ENCODE results near the gene MPZL2. TPM values are rescaled to one million over a fixed set of nuclear protein-coding genes. Genes with fewer than 3 reads are reported as not detected.

MPZL2 gene
- total RNA-seq, 1 experiment from 2014 or later, result 1.2 TPM

GRCh38 chr11:118312328-118312727 is 48.2 kb upstream of the MPZL2 start:
- Mint-ChIP-seq H3K9me3 (peaks cover 7% of the 10 kb centered on the region), H3K27me3 (ENCODE audit: low read depth) (peaks cover 21% of the 10 kb centered on the region), H3K4me1 (peaks cover 29% of the 10 kb centered on the region), H3K4me3 (no peak overlapping the region), H3K36me3 (0 out of 2 replicates have a peak, but pooled peaks cover 3% of the 10 kb centered on the region), H3K27ac (no peak overlapping the region)
- TF ChIP-seq, protein P1, sequence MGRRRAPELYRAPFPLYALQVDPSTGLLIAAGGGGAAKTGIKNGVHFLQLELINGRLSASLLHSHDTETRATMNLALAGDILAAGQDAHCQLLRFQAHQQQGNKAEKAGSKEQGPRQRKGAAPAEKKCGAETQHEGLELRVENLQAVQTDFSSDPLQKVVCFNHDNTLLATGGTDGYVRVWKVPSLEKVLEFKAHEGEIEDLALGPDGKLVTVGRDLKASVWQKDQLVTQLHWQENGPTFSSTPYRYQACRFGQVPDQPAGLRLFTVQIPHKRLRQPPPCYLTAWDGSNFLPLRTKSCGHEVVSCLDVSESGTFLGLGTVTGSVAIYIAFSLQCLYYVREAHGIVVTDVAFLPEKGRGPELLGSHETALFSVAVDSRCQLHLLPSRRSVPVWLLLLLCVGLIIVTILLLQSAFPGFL (CRISPR knock-in tag; IDR thresholded peaks at IDR 0.05; ENCODE audit: borderline replicate concordance), result no peak
- TF ChIP-seq ZNF396 (CRISPR knock-in tag; IDR thresholded peaks at IDR 0.05; ENCODE audit: borderline replicate concordance) (no peak), ATF2 (CRISPR knock-in tag; IDR thresholded peaks at IDR 0.05; ENCODE audit: borderline replicate concordance, low read depth) (no peak), GABPB1 (CRISPR knock-in tag; IDR thresholded peaks at IDR 0.05) (no peak), HMGA2 (CRISPR knock-in tag; IDR thresholded peaks at IDR 0.05) (no peak), ZNF232 (CRISPR knock-in tag; IDR thresholded peaks at IDR 0.05) (no peak), CREM (CRISPR knock-in tag; IDR thresholded peaks at IDR 0.05) (no peak), TEAD4 (CRISPR knock-in tag; IDR thresholded peaks at IDR 0.05) (no peak), TCF7 (CRISPR knock-in tag; IDR thresholded peaks at IDR 0.05; ENCODE audit: low read depth) (no peak), OVOL2 (CRISPR knock-in tag; IDR thresholded peaks at IDR 0.05; ENCODE audit: borderline replicate concordance) (no peak), E2F1 (CRISPR knock-in tag; IDR thresholded peaks at IDR 0.05) (no peak), ZNF532 (CRISPR knock-in tag; IDR thresholded peaks at IDR 0.05; ENCODE audit: borderline replicate concordance) (no peak), ZBTB21 (CRISPR knock-in tag; IDR thresholded peaks at IDR 0.05; ENCODE audit: borderline replicate concordance) (no peak), MXD4 (CRISPR knock-in tag; IDR thresholded peaks at IDR 0.05; ENCODE audit: borderline replicate concordance) (no peak)
- DNase-seq (ENCODE audit: low spot score) (no peak), ATAC-seq (no peak)
- ChIA-PET POLR2A (no interaction called here), CTCF (interaction anchor here (1.1 to 2.4 kb wide), 4 partner anchors 13 to 141 kb away, joined by 3 to 14 read pairs (median 8); no protein-coding TSS in a partner anchor)

- POLR2A ChIA-PET, result no interaction called here
Observed at GRCh38 chr11:118311518-118311917, 47.4 kb upstream of the MPZL2 start.

More at GRCh38 chr11:118311518-118311917, 47.4 kb upstream of the MPZL2 start:
- Mint-ChIP-seq H3K9me3 (peaks cover 4% of the 10 kb centered on the region), H3K4me1 (peaks cover 24% of the 10 kb centered on the region), H3K36me3 (no peaks in the 10 kb centered on the region), H3K4me3 (no peak overlapping the region), H3K27me3 (ENCODE audit: low read depth) (peaks cover 16% of the 10 kb centered on the region), H3K27ac (no peak overlapping the region)
- DNase-seq (ENCODE audit: low spot score), result no peak
- no peak for TF ChIP-seq ZNF281 (CRISPR knock-in tag; IDR thresholded peaks at IDR 0.05)
- TF ChIP-seq TEAD4 (CRISPR knock-in tag; IDR thresholded peaks at IDR 0.05), result no peak
- no peak for TF ChIP-seq MXD4 (CRISPR knock-in tag; IDR thresholded peaks at IDR 0.05; ENCODE audit: borderline replicate concordance)
- TF ChIP-seq ZNF121 (CRISPR knock-in tag; IDR thresholded peaks at IDR 0.05), result no peak
- TF ChIP-seq HMGA2 (CRISPR knock-in tag; IDR thresholded peaks at IDR 0.05), result no peak
- TF ChIP-seq FOXP4 (CRISPR knock-in tag; IDR thresholded peaks at IDR 0.05), result no peak
- TF ChIP-seq, protein P2, sequence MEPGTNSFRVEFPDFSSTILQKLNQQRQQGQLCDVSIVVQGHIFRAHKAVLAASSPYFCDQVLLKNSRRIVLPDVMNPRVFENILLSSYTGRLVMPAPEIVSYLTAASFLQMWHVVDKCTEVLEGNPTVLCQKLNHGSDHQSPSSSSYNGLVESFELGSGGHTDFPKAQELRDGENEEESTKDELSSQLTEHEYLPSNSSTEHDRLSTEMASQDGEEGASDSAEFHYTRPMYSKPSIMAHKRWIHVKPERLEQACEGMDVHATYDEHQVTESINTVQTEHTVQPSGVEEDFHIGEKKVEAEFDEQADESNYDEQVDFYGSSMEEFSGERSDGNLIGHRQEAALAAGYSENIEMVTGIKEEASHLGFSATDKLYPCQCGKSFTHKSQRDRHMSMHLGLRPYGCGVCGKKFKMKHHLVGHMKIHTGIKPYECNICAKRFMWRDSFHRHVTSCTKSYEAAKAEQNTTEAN (CRISPR knock-in tag; IDR thresholded peaks at IDR 0.05), result no peak
- CTCF ChIA-PET, result interaction anchor here (1.1 to 2.4 kb wide), 5 partner anchors 12 to 140 kb away, joined by 3 to 14 read pairs (median 7); no protein-coding TSS in a partner anchor
- no peak for ATAC-seq

All from WTC11 (cell line).